GM12878 (cell line): ENCODE data around the gene TMEM237. TPM values are rescaled to one million over a fixed set of nuclear protein-coding genes. Genes with fewer than 3 reads are reported as not detected.

ENCODE experiments used
- CUX1 ChIP-seq: IDR thresholded peaks from 2 replicates; pipeline ENCODE4 v1.6.1; 2012; ENCODE audit warnings: improper control_type of control experiment, low read depth, low read length; ENCODE audit not compliant: insufficient replicate concordance
- E4F1 ChIP-seq: fragments of 450-650 bp; IDR thresholded peaks from 2 replicates; pipeline ENCODE4 v1.6.1; 2018; ENCODE audit warnings: borderline replicate concordance, mild to moderate bottlenecking; ENCODE audit not compliant: partially characterized antibody
- HDAC6 ChIP-seq: fragments of 200-600 bp; sonication (generic); IDR thresholded peaks from one replicate; pipeline ENCODE4 v1.8.0; 2017; ENCODE audit warnings: antibody characterized with exemption; ENCODE audit not compliant: unreplicated experiment
- HDGF ChIP-seq: fragments of 450-650 bp; IDR thresholded peaks from 2 replicates; pipeline ENCODE4 v1.6.1; 2016; ENCODE audit warnings: antibody characterized with exemption
- ZBTB33 ChIP-seq: fragments of 450-650 bp; IDR thresholded peaks from 2 replicates; pipeline ENCODE4 v1.6.1; 2017; ENCODE audit warnings: mild to moderate bottlenecking
- polyA plus RNA-seq, 11 experiments: library from polyadenylated mRNA; depleted of rRNA in 4 of 11; unstranded in 6 of 11; stranded (reverse) in 5 of 11; fragments of >200 nt; fragmentation: Nextera tagmentation in 4 of 11; fragmentation: Illumina TruSeq in 1 of 11; extraction: Ambion mirVana in 4 of 11; extraction: Trizol in 1 of 11; gene quantifications; 1 replicate in 1 of 11; 2 replicates in 10 of 11; pipeline versions ENCODE4 v1.2.1 to v1.2.3, GENCODE V29; 2011 to 2016; ENCODE audit warnings: inconsistent platforms in 2 of 11, missing spikeins in 2 of 11, low read depth in 1 of 11
- total RNA-seq, 4 experiments: library from RNA; depleted of rRNA in 3 of 4; stranded (reverse); fragments of >200 nt in 3 of 4; fragmentation: Illumina TruSeq in 1 of 4; extraction: Trizol in 1 of 4; gene quantifications; 2 replicates each; pipeline versions ENCODE4 v1.2.1 to v1.2.3, GENCODE V29; 2013 to 2021
- TF ChIP-seq, protein P1 (sequence below): IDR thresholded peaks from 2 replicates; pipeline ENCODE4 v1.6.1; 2011; ENCODE audit warnings: low read depth, low read length, improper control_type of control experiment, borderline replicate concordance
- TF ChIP-seq, protein P2 (sequence below): fragments of 150-350 bp; IDR thresholded peaks from 2 replicates; pipeline ENCODE4 v1.6.1; 2016; ENCODE audit warnings: low read depth, low read length
- TF ChIP-seq, protein P3 (sequence below): fragments of 450-650 bp; formaldehyde crosslinking; IDR thresholded peaks from 2 replicates; pipeline ENCODE4 v1.5.0; 2022; ENCODE audit warnings: mild to moderate bottlenecking, missing genetic modification characterization

TMEM237 gene
- total and polyA plus RNA-seq, 10 of the 15 experiments (the other 5 are each of a cell fraction or from before 2014, with no cell fraction given) = 15.0 to 43.7 (median 29.3) TPM

- TF ChIP-seq ZBTB33 = no peak
- TF ChIP-seq CUX1 = no peak
- TF ChIP-seq, protein P1, sequence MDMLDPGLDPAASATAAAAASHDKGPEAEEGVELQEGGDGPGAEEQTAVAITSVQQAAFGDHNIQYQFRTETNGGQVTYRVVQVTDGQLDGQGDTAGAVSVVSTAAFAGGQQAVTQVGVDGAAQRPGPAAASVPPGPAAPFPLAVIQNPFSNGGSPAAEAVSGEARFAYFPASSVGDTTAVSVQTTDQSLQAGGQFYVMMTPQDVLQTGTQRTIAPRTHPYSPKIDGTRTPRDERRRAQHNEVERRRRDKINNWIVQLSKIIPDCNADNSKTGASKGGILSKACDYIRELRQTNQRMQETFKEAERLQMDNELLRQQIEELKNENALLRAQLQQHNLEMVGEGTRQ = no peak
- TF ChIP-seq, protein P2, sequence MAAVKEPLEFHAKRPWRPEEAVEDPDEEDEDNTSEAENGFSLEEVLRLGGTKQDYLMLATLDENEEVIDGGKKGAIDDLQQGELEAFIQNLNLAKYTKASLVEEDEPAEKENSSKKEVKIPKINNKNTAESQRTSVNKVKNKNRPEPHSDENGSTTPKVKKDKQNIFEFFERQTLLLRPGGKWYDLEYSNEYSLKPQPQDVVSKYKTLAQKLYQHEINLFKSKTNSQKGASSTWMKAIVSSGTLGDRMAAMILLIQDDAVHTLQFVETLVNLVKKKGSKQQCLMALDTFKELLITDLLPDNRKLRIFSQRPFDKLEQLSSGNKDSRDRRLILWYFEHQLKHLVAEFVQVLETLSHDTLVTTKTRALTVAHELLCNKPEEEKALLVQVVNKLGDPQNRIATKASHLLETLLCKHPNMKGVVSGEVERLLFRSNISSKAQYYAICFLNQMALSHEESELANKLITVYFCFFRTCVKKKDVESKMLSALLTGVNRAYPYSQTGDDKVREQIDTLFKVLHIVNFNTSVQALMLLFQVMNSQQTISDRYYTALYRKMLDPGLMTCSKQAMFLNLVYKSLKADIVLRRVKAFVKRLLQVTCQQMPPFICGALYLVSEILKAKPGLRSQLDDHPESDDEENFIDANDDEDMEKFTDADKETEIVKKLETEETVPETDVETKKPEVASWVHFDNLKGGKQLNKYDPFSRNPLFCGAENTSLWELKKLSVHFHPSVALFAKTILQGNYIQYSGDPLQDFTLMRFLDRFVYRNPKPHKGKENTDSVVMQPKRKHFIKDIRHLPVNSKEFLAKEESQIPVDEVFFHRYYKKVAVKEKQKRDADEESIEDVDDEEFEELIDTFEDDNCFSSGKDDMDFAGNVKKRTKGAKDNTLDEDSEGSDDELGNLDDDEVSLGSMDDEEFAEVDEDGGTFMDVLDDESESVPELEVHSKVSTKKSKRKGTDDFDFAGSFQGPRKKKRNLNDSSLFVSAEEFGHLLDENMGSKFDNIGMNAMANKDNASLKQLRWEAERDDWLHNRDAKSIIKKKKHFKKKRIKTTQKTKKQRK = no peak
- no peak for TF ChIP-seq HDAC6
- no peak for TF ChIP-seq E4F1
- no peak for TF ChIP-seq HDGF
- TF ChIP-seq, protein P3, sequence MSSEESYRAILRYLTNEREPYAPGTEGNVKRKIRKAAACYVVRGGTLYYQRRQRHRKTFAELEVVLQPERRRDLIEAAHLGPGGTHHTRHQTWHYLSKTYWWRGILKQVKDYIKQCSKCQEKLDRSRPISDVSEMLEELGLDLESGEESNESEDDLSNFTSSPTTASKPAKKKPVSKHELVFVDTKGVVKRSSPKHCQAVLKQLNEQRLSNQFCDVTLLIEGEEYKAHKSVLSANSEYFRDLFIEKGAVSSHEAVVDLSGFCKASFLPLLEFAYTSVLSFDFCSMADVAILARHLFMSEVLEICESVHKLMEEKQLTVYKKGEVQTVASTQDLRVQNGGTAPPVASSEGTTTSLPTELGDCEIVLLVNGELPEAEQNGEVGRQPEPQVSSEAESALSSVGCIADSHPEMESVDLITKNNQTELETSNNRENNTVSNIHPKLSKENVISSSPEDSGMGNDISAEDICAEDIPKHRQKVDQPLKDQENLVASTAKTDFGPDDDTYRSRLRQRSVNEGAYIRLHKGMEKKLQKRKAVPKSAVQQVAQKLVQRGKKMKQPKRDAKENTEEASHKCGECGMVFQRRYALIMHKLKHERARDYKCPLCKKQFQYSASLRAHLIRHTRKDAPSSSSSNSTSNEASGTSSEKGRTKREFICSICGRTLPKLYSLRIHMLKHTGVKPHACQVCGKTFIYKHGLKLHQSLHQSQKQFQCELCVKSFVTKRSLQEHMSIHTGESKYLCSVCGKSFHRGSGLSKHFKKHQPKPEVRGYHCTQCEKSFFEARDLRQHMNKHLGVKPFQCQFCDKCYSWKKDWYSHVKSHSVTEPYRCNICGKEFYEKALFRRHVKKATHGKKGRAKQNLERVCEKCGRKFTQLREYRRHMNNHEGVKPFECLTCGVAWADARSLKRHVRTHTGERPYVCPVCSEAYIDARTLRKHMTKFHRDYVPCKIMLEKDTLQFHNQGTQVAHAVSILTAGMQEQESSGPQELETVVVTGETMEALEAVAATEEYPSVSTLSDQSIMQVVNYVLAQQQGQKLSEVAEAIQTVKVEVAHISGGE (CRISPR knock-in tag) = no peak
Observed at GRCh38 chr2:201668402-201668910, 25.2 kb upstream of the TMEM237 start (continued).
